Measurements from ENCODE around the gene PRMT1. TPM values are rescaled to one million over a fixed set of nuclear protein-coding genes. Genes with fewer than 3 reads are reported as not detected.

PRMT1 gene
- total and polyA plus RNA-seq, 2 of the 13 experiments (the other 11 are each of a cell fraction or from before 2014, with no cell fraction given), result 324 to 374 TPM

- TF ChIP-seq HMGXB4 (CRISPR knock-in tag; IDR thresholded peaks at IDR 0.05; ENCODE audit: borderline replicate concordance in 1 of 2, low read depth in 1 of 2) (peak in 1 of 2 experiments; percentile 72; a peak in 2 of 4 replicates), ZSCAN5A (CRISPR knock-in tag; IDR thresholded peaks at IDR 0.05; ENCODE audit: borderline replicate concordance) (no peak), MED8 (CRISPR knock-in tag; IDR thresholded peaks at IDR 0.05; ENCODE audit: insufficient replicate concordance) (no peak), ZNF7 (CRISPR knock-in tag; IDR thresholded peaks at IDR 0.05) (no peak), ERF (CRISPR knock-in tag; IDR thresholded peaks at IDR 0.05) (no peak; the same call in 1 of the 2 replicates), ZNF768 (CRISPR knock-in tag; IDR thresholded peaks at IDR 0.05) (no peak), TARDBP (CRISPR knock-in tag; IDR thresholded peaks at IDR 0.05) (0 out of 2 replicates have a peak, but pooled peaks have one; percentile 50), POGZ (CRISPR knock-in tag; IDR thresholded peaks at IDR 0.05) (0 out of 2 replicates have a peak, but pooled peaks have one; percentile 37), PAWR (CRISPR knock-in tag; IDR thresholded peaks at IDR 0.05; ENCODE audit: borderline replicate concordance) (no peak), ZBTB39 (CRISPR knock-in tag; IDR thresholded peaks at IDR 0.05) (no peak), DMAP1 (CRISPR knock-in tag; IDR thresholded peaks at IDR 0.05) (peak; percentile 64; the same call in 1 of the 2 replicates), ZNF687 (CRISPR knock-in tag; IDR thresholded peaks at IDR 0.05) (peak; percentile 78)
- TF ChIP-seq, protein P1, sequence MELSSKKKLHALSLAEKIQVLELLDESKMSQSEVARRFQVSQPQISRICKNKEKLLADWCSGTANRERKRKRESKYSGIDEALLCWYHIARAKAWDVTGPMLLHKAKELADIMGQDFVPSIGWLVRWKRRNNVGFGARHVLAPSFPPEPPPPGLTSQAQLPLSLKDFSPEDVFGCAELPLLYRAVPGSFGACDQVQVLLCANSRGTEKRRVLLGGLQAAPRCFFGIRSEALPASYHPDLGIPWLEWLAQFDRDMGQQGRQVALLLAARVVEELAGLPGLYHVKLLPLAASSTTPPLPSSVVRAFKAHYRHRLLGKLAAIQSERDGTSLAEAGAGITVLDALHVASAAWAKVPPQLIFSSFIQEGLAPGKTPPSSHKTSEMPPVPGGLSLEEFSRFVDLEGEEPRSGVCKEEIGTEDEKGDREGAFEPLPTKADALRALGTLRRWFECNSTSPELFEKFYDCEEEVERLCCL (CRISPR knock-in tag; IDR thresholded peaks at IDR 0.05; ENCODE audit: borderline replicate concordance), result no peak
- TF ChIP-seq, protein P2, sequence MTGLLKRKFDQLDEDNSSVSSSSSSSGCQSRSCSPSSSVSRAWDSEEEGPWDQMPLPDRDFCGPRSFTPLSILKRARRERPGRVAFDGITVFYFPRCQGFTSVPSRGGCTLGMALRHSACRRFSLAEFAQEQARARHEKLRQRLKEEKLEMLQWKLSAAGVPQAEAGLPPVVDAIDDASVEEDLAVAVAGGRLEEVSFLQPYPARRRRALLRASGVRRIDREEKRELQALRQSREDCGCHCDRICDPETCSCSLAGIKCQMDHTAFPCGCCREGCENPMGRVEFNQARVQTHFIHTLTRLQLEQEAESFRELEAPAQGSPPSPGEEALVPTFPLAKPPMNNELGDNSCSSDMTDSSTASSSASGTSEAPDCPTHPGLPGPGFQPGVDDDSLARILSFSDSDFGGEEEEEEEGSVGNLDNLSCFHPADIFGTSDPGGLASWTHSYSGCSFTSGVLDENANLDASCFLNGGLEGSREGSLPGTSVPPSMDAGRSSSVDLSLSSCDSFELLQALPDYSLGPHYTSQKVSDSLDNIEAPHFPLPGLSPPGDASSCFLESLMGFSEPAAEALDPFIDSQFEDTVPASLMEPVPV (CRISPR knock-in tag; IDR thresholded peaks at IDR 0.05), result no peak
These were observed 36.8 kb upstream of the PRMT1 start, which contains the start of gene RRAS (continued) for GRCh38 chr19:49640113-49640898.

Measured in HepG2 (cell line).